ENCODE data around the gene TPT1. TPM values are rescaled to one million over a fixed set of nuclear protein-coding genes. Genes with fewer than 3 reads are reported as not detected.

TPT1 gene
- 1,391 and 1,484 TPM in 2 replicates for total RNA-seq

DNA sequence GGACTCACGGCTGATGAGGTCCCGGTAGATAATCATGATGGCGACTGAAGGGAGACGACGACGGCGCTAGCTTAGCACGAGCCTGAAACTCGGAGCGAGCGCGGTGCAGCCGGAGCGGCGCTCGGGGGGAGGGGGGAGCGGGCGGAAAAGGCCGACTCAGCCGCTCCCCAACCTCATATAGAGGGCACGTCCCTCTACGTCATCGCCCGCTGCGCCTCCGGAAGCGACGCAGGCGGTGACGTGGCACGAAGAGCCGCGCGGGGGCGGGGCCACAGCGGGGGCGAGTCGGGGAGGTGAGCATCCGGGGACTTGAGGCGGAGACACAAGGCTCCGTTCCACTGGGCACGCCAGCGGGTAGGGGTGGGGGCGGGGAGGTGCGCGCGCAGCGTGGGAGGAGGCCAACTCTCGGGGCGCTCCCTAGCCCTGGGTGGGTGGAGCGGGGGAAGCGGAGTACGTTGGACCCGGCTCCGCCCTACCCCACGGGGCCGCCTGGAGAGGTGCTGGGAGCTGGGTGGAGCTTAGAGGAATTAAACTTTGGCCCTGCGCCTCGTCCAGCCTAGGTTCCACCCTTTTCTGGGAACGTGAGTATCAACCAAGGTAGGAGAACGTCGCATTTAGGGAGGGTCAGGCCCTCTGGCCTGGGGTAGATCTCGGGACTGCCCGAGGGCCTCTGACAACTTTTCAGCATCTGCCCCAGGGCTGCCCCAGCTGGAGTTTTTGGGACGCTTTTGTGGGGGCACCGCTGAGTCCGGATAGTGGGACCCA, at the start of gene TPT1:
TSS of gene TPT1 (minus strand) at position 150 of the 765 bp plus-strand sequence. CDS start at position 36, 114 bp downstream.

Other genes starting within 250 kb of the TPT1 start
- gene GTF2F2, start 220.7 kb downstream of the TPT1 start, total RNA-seq, result 19.7 and 25.3 TPM in 2 replicates
- gene KCTD4, start 140.1 kb downstream of the TPT1 start, total RNA-seq, result not detected in 2 replicates
- 8.0 and 12.4 TPM in 2 replicates for gene SLC25A30, start 77.2 kb upstream of the TPT1 start, total RNA-seq
- gene COG3, start 123.8 kb upstream of the TPT1 start, total RNA-seq, result 14.3 and 16.2 TPM in 2 replicates

Measured in mammary microvascular endothelial cell (primary cell).